ENCODE results near the gene APOBR.

Gene APOBR

GRCh38 chr16:28546626-28547025 lies 52.2 kb downstream of the APOBR start:
- Histone ChIP-seq H3K4ac (ENCODE audit: low read depth in 1 of 2, low read length in 2 of 2) (no peak overlapping the region), H3K4me3 (ENCODE audit: insufficient read depth in 1 of 2, low read depth in 1 of 2, low read length in 2 of 2) (no peak overlapping the region), H3K79me1 (replicated peaks; ENCODE audit: low read length, poor library complexity, severe bottlenecking) (no peaks in the 10 kb centered on the region), H2AFZ (ENCODE audit: low read depth, low read length) (no peak overlapping the region), H2BK5ac (ENCODE audit: low read depth, low read length, poor library complexity, severe bottlenecking) (no peak overlapping the region), H3K9me3 (ENCODE audit: control insufficient read depth, low read length) (no peaks in the 10 kb centered on the region), H3K23ac (ENCODE audit: low read length in 2 of 2) (no peak overlapping the region), H3K9ac (ENCODE audit: low read length) (no peak overlapping the region), H3K4me1 (ENCODE audit: control insufficient read depth, insufficient read depth, low read depth, low read length) (no peaks in the 10 kb centered on the region), H3K27me3 (ENCODE audit: control insufficient read depth in 1 of 2, insufficient read depth in 1 of 2, low read length in 2 of 2) (peaks cover 0 to 4% of the 10 kb centered on the region in 2 experiments), H3K36me3 (ENCODE audit: control insufficient read depth in 1 of 2, insufficient read depth in 2 of 2, low read depth in 1 of 2, low read length in 2 of 2) (no peaks in the 10 kb centered on the region), H3K4me2 (ENCODE audit: low read length, poor library complexity, severe bottlenecking) (no peak overlapping the region), H4K91ac (ENCODE audit: low read length) (no peak overlapping the region), H2BK15ac (ENCODE audit: low read depth, poor library complexity, severe bottlenecking) (no peak overlapping the region), H3K27ac (ENCODE audit: low read length, poor library complexity, severe bottlenecking) (no peak overlapping the region), H4K8ac (ENCODE audit: low read length) (no peak overlapping the region), H3K14ac (ENCODE audit: low read length in 2 of 2) (no peak overlapping the region), H3K18ac (ENCODE audit: low read depth in 1 of 2, low read length in 2 of 2) (no peak overlapping the region), H2BK120ac (ENCODE audit: low read depth, low read length) (no peak overlapping the region), H2BK12ac (ENCODE audit: low read length in 2 of 2) (no peak overlapping the region), H2AK5ac (ENCODE audit: low read length, severe bottlenecking) (no peak overlapping the region)
- no peak for DNase-seq
- 73% methylated on average over 4 of the region's 7 CpGs for WGBS

- H3K4me2 ChIP-seq (ENCODE audit: low read length, poor library complexity, severe bottlenecking) = no peak overlapping the region
- DNase-seq = no peak
- no peak overlapping the region for H2BK5ac ChIP-seq (ENCODE audit: low read depth, low read length, poor library complexity, severe bottlenecking)
These were observed 53.9 kb downstream of the APOBR start for GRCh38 chr16:28548306-28548802.

More at GRCh38 chr16:28548306-28548802, 53.9 kb downstream of the APOBR start:
- H3K27ac ChIP-seq (ENCODE audit: low read length, poor library complexity, severe bottlenecking) = no peak overlapping the region
- H3K4ac ChIP-seq (ENCODE audit: low read depth in 1 of 2, low read length in 2 of 2) = no peak overlapping the region
- no peaks in the 10 kb centered on the region for H3K4me1 ChIP-seq (ENCODE audit: control insufficient read depth, insufficient read depth, low read depth, low read length)
- H2BK12ac ChIP-seq (ENCODE audit: low read length in 2 of 2) = no peak overlapping the region
- 92% methylated on average over 13 of the region's 14 CpGs for WGBS
- H3K36me3 ChIP-seq (ENCODE audit: control insufficient read depth in 1 of 2, insufficient read depth in 2 of 2, low read depth in 1 of 2, low read length in 2 of 2) = no peaks in the 10 kb centered on the region
- no peak overlapping the region for H2AK5ac ChIP-seq (ENCODE audit: low read length, severe bottlenecking)
- H2AFZ ChIP-seq (ENCODE audit: low read depth, low read length) = no peak overlapping the region
- no peak overlapping the region for H3K14ac ChIP-seq (ENCODE audit: low read length in 2 of 2)
- no peak overlapping the region for H3K23ac ChIP-seq (ENCODE audit: low read length in 2 of 2)
- H3K9ac ChIP-seq (ENCODE audit: low read length) = no peak overlapping the region
- H3K79me1 ChIP-seq (replicated peaks; ENCODE audit: low read length, poor library complexity, severe bottlenecking) = no peaks in the 10 kb centered on the region
- H3K4me3 ChIP-seq (ENCODE audit: insufficient read depth in 1 of 2, low read depth in 1 of 2, low read length in 2 of 2) = no peak overlapping the region
- H4K8ac ChIP-seq (ENCODE audit: low read length) = no peak overlapping the region
- H3K27me3 ChIP-seq (ENCODE audit: control insufficient read depth in 1 of 2, insufficient read depth in 1 of 2, low read length in 2 of 2) = peaks cover 0 to 4% of the 10 kb centered on the region in 2 experiments
- H2BK120ac ChIP-seq (ENCODE audit: low read depth, low read length) = no peak overlapping the region
- no peaks in the 10 kb centered on the region for H3K9me3 ChIP-seq (ENCODE audit: control insufficient read depth, low read length)
- no peak overlapping the region for H2BK15ac ChIP-seq (ENCODE audit: low read depth, poor library complexity, severe bottlenecking)
- H3K18ac ChIP-seq (ENCODE audit: low read depth in 1 of 2, low read length in 2 of 2) = no peak overlapping the region
- no peak overlapping the region for H4K91ac ChIP-seq (ENCODE audit: low read length)
